Posterior vena cava (tissue), 2 donors: ENCODE measurements around the gene BSDC1. TPM values are rescaled to one million over a fixed set of nuclear protein-coding genes. Genes with fewer than 3 reads are reported as not detected.
"Not testable (repeated sequence)": the region's sequence is repeated elsewhere in the genome, so short reads cannot be mapped to it uniquely, and the experiment has no call there.

Experiments
- DNase-seq: peaks from one replicate; pipeline ENCODE4 v3.0.0-alpha.2; 2020; ENCODE audit warnings: low spot score
- intact Hi-C, 2 donors: fragments of 100-400 bp; cut with DNase I; formaldehyde crosslinking; loops; one replicate each; pipeline versions ENCODE4 v1.14.1 to v1.14.2; 2022 to 2023
- total RNA-seq, 2 donors: library from RNA; stranded (reverse); fragmentation: NEBNext Ultra II Directional; extraction: Animal tissue kit (Norgen Biotek cat#: 25700); gene quantifications; one replicate each; pipeline ENCODE4 v1.2.1, GENCODE V29; 2021
- donor health status: DM: yes; HTN: yes; CAD: no.
- donor health status: DM: yes; HTN: yes; CAD: no.

The BSDC1 gene
- total RNA-seq, 2 donors from 2014 or later, result 37.2 to 42.5 TPM

DNA sequence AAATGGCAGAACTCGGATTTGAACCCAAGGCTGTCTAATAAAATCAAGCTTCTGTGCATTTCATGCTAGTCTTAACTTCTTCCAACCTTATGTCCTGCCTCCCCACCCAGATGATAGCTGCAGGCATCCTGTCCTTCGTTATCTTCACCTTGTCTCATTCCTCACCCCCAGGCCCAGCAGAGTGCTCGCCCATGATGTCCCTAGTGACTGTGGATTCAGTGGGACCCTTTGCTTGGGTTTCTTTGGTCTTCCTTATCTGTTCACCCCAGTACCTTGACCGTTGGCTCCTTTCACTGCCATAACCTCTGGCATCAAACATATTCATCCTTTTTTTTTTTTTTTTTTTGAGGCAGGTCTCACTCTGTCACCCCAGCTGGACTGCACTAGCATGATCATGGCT is 5.6 kb upstream of the BSDC1 start:
- intact Hi-C loops, result no loop called here
- no peak for DNase-seq

DNA sequence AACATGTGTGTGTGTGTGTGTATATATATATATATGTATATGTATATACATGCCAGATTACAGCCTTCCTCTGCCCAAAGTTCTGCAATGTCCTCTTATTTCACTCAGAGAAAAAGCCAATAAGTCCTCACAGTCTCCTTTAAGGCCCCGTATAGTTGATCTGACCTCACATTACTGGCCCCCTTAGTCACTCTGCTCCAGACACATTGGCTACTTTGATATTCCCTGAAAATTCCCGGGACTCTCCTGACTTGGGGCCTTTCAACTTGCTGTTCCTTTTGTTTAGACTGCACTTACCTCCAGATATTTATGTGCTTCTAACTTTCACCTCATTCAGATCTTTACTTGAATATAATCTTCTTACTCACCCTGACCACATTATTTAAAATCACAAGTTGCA is 4.2 kb upstream of the BSDC1 start:
- intact Hi-C loops, result no loop called here
- DNase-seq, result no peak

DNA sequence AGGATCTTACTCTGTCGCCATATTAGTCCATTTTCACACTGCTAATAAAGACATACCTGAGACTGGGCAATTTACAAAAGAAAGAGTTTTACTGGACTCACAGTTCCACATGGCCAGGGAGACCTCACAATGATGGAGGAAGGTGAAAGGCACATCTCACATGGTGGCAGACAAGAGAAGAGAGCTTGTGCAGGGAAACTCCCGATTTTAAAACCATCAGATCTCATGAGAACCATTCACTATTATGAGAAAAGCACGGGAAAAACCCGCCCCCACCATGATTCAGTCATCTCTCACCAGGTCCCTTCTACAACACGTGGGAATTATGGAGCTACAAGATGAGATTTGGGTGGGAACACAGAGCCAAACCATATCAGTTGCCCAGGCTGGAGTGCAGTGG is 2.3 kb upstream of the BSDC1 start:
- DNase-seq, intact Hi-C loops: not testable (repeated sequence)

DNA sequence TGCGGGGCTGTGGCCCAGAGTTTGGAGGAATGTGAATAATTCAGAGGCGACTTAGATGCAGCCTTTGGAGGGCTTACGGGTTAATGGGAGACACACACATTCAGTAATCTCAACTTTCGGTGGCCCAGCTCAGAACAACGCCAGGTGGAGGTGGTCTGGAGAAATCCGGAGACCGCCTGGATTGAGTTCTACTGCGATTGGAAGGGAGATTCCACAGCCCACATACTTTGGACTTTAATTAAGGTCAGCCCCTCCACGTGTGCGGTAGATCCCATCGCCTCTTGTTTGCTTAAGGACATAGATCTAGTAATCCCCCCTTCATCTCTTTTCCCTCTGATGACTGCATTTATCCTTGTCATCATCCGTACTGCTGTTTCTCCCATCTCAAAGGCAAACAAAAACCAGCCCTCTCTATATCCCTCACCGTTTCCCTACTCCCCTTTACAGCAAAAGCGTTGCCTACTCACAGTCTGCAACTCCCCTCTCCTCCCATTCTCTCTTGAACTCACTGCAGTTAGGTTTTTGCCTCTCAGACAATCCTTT is 720 bp upstream of the BSDC1 start:
- DNase-seq, result no peak
- intact Hi-C loops, result no loop called here

DNA sequence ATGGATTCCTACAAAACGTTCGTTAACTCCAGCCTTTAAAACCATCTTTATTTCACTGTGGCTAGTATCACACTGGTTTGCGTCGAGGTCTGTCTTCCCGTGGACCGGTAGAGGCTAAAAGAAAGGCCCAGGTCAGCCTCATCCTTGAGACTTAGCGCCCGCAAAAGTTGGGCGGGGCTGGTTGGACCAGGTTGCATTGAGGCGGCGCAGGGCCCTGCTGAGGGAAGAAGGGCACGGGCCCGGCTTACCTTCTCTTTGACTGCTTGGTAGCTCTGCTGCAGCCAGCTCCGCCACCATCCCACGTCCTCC is 455 bp downstream of the BSDC1 start:
- DNase-seq, result no peak
- intact Hi-C loops, result no loop called here

DNA sequence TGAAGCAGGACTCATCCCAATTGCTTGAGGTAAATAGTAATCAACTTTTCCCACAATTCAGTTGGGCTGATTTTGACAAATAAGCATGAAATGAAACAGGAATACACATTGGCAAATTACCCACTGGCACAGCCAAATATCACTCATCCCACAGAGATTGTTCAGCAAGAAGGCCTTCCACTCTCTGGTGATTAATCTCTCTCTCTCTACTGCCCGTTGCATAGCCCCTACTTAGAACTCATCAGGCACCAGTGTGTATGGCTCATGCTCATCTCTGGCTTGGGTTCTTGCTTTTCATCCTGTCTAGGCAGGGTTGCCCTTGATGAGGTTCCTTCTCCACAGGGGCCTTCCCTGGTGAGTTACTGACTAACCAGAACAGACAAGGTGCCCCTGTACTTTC is 1.1 kb downstream of the BSDC1 start:
- intact Hi-C loops, result no loop called here

DNA sequence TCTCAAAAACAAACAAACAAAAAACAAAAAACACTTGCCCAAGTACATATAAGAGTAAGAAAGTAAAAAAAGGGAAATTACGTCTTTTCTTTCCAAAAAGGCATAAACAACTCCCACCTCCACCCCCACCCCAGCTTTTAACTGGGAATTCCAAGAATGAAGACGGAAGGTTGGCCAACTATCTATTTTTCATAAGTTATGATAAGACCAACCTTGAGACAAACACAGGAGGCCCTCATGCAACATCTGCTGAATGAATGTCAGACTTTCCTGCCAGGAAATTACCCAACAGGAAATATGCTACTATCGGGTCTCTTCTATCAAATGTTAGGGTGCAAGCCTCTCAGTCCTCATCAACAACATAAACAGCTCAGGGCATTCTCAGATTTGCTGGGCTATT is 1.9 kb downstream of the BSDC1 start:
- intact Hi-C loops, result no loop called here
- DNase-seq, result no peak

More for the DNA sequence above, 1.1 kb downstream of the BSDC1 start:
- DNase-seq, result no peak

GRCh38 chr1:32390904-32391870 is 3.1 kb downstream of the BSDC1 start:
- intact Hi-C loops, result no loop called here
- DNase-seq, result no peak

- no peak for DNase-seq
- intact Hi-C loops, result no loop called here
Measured at GRCh38 chr1:32388641-32389040, 5.6 kb downstream of the BSDC1 start.

- intact Hi-C loops, result no loop called here
- no peak for DNase-seq
Measured at GRCh38 chr1:32386676-32387392, 7.4 kb downstream of the BSDC1 start.

DNA sequence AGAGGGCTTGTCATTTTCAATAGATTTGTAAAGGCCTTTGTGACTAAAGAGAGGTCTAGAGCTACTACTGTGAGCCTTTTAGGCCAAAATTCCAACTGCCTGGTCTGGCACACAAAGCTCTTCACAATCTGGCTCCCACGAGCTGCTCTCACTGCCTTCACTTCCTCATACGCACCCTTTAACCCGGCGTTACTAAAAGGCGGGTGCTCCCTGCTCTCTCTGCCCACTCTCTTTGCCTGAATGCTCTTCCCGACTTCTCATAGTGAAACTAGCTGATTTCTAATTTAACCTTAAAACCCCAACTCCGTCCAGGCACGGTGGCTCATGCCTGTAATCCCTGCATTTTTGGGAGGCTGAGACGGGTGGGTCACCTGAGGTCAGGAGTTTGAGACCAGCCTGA is 14.2 kb downstream of the BSDC1 start:
- intact Hi-C loops, result no loop called here
- DNase-seq, result peak; percentile 12

DNA sequence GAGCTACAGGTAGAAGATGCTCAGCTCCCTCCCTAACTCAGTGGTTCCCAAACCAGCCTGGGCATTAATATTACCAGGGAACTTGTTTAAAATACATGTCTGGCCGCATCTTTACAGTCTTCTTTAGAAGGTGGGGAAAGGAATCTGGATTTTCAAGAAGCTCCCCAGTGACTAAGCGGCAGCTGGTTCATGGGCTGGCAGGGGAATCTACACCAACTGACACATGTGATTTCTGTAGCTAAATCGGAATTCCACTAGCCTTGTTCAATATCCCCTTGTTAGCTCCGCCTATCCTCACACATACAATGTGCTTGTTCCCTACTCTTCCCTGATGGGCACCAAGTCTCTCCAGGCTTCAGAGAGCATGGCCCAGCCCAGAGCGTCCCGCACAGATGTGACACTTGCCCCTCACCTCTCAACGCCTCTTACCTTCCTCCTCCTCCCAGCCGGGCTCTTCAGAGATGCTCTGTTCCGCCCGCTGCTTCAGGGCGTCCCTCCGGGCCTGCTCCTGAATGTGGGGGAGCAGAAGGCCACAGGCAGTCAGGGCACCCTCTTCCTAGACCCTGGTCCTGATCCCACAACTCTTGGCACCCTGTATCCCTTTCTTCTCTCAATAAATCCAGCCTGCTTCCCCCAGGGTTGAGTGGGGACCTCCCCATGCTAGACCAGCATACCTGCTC is 16.6 kb downstream of the BSDC1 start:
- DNase-seq, result no peak
- intact Hi-C loops, result no loop called here

DNA sequence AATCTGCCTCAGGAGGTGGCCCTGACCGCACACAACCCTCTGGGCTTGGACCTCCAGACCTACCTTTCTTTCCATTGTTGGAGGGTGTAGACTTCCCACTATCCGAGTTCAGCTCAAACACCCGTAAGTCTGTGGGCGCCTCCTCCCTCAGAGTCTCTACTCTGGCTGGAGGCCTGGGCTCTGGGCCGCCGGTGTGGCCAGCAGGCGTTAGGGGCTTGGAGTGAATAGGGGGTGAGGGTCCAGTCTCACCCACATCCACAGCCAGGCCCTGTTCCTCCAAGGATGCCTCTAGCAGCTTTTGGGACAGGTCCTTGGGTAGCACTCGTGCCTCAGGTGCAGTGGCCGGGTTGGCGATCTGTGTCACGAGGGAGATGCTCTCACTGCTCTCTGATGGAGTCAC is 18.0 kb downstream of the BSDC1 start:
- DNase-seq, result no peak
- intact Hi-C loops, result no loop called here

GRCh38 chr1:32373996-32374592 is 20.1 kb downstream of the BSDC1 start:
- intact Hi-C loops, result no loop called here
- DNase-seq, result no peak

DNA sequence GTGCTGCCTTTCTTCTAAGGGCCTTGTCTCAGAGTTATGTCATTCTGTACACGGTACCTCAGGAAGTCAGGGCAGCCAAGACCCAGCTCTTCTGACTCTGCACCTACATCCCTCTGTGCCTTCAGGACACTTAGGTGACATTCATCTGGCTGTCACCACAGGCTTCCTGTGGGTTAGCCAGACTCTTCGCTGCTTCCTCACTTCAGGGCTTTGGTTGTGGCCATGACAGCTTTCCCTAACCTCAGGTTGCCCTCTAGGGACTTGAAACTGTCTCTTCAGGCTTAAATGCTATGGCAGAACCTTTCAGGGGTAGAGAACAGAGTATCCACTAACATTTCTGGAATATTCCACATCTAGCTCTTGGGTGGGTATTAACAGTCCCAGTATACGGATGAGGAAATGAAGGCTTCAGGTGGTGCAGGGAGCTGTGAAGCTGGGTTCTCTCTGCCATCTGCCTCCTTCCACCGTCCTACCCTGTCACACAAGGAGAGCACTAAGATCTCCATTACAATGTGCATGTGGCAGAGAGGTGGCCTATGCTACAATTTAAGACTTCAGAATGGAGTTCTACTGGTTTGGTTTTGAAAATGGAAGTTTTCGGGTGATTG is 22.0 kb downstream of the BSDC1 start:
- no peak for DNase-seq
- intact Hi-C loops, result no loop called here

DNA sequence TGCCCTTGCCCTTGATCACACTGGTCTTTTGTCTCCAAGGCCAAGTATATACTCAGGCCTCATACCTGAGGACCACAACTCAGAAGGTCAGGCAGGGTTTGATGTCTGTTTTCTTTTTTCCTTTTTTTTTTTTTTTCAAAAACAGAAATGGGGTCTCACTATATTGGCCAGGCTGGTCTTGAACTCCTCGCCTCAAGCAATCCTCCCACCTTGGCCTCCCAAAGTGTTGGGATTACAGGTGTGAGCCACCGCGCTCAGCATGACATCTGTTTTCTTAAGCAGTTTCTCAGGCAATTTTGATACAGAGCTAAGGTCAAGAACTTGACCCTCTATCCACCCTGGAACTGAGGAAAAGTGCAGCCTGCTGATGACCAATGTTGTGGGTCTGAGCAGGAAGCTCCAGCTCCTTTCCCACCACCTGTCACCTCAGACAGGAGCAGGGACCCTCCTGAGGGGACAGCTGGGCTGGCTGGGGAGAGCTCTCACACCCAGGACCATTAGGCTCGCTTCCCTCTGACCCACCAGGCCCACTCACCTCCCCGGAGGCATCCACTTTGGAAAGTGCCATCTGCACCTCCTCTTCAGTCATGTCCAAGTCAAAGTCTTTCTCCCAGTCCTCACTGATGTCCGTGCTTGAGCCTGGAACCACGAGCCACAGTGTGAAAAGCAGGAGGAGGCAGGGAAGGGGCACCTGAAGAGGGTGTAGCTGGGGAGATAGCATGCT is 26.2 kb downstream of the BSDC1 start:
- intact Hi-C loops, result no loop called here
- no peak for DNase-seq

- intact Hi-C loops, result no loop called here
- no peak for DNase-seq
Measured at GRCh38 chr1:32365445-32365844, 28.8 kb downstream of the BSDC1 start.

DNA sequence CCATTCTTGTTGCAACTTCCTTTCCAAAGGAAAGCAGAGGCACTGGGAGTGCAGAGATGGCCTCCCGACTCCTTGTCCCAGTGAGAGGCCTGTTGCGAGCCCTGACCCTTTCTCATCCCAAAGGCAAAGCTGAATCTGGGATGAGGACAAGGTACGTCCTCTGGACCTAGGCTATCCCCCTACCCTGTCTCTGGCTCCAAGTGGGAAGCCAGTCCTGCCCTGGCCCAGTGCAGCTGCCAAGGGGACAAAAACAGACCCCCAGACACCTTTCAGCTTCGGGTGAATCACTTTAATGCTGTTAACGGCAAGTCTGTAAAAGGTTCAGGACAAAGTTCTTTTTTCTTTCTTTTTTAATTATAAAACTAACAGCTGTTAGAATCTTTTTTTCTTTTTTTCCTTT is 29.4 kb downstream of the BSDC1 start:
- intact Hi-C loops, result no loop called here
- DNase-seq, result no peak

DNA sequence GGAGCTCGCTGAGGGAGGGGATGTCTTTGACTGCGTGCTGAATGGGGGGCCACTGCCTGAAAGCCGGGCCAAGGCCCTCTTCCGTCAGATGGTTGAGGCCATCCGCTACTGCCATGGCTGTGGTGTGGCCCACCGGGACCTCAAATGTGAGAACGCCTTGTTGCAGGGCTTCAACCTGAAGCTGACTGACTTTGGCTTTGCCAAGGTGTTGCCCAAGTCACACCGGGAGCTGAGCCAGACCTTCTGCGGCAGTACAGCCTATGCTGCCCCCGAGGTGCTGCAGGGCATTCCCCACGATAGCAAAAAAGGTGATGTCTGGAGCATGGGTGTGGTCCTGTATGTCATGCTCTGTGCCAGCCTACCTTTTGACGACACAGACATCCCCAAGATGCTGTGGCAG is 30.5 kb downstream of the BSDC1 start:
- DNase-seq, result no peak
- intact Hi-C loops, result no loop called here
